K562 (cell line): ENCODE data around the gene KNDC1. TPM values are rescaled to one million over a fixed set of nuclear protein-coding genes. Genes with fewer than 3 reads are reported as not detected.

Source experiments
- CCAR2 ChIP-seq: fragments of 200-400 bp; formaldehyde crosslinking; IDR thresholded peaks from 2 replicates; pipeline ENCODE4 v1.6.1; 2017; ENCODE audit warnings: mild to moderate bottlenecking, low read depth, low read length
- ELK3 ChIP-seq: fragments of 450-650 bp; formaldehyde crosslinking; IDR thresholded peaks from 2 replicates; pipeline ENCODE4 v1.4.0; 2020; ENCODE audit warnings: mild to moderate bottlenecking
- JUNB ChIP-seq: fragments of 450-650 bp; formaldehyde crosslinking; conservative IDR thresholded peaks from 2 replicates; pipeline ENCODE4 v1.4.0; 2020; ENCODE audit warnings: mild to moderate bottlenecking
- NKRF ChIP-seq: fragments of 450-650 bp; IDR thresholded peaks from 2 replicates; pipeline ENCODE4 v1.6.1; 2016; ENCODE audit warnings: borderline replicate concordance
- SP1 ChIP-seq: sonication (generic); formaldehyde crosslinking; IDR thresholded peaks from 2 replicates; pipeline ENCODE4 v1.8.1; 2022; ENCODE audit warnings: mild to moderate bottlenecking, missing genetic modification reagents
- SPI1 ChIP-seq: IDR thresholded peaks from 2 replicates; pipeline ENCODE4 v1.6.1; 2011; ENCODE audit warnings: low read depth, low read length, control low read depth, borderline replicate concordance
- TAL1 ChIP-seq: fragments of 450-650 bp; IDR thresholded peaks from 2 replicates; pipeline ENCODE4 v1.6.1; 2016; ENCODE audit warnings: mild to moderate bottlenecking
- ZBTB26 ChIP-seq: fragments of 450-650 bp; formaldehyde crosslinking; IDR thresholded peaks from 2 replicates; pipeline ENCODE4 v1.4.0; 2022; ENCODE audit warnings: missing genetic modification characterization
- ZC3H11A ChIP-seq: IDR thresholded peaks from 2 replicates; pipeline ENCODE4 v1.6.1; 2012; ENCODE audit warnings: low read depth, low read length, improper control_type of control experiment
- ZNF277 ChIP-seq: fragments of 250-450 bp; sonication (Bioruptor Pico); IDR thresholded peaks from 2 replicates; pipeline ENCODE4 v1.8.0; 2022; ENCODE audit warnings: inconsistent platforms, mild to moderate bottlenecking, moderate library complexity, borderline replicate concordance
- ZNF431 ChIP-seq: sonication (generic); formaldehyde crosslinking; IDR thresholded peaks from 2 replicates; pipeline ENCODE4 v1.8.0; 2022; ENCODE audit warnings: mild to moderate bottlenecking, missing genetic modification reagents
- ZNF551 ChIP-seq: fragments of 250-450 bp; sonication (Bioruptor Pico); IDR thresholded peaks from 2 replicates; pipeline ENCODE4 v1.5.0; 2021; ENCODE audit warnings: mild to moderate bottlenecking, moderate library complexity
- ZNF76 ChIP-seq: fragments of 250-450 bp; sonication (Bioruptor Pico); IDR thresholded peaks from 2 replicates; pipeline ENCODE4 v1.4.0; 2020; ENCODE audit warnings: mild to moderate bottlenecking, moderate library complexity, borderline replicate concordance
- polyA plus RNA-seq, 8 experiments: library from polyadenylated mRNA; depleted of rRNA in 4 of 8; stranded (reverse) in 5 of 8; unstranded in 3 of 8; fragments of >200 nt; fragmentation: Nextera tagmentation in 2 of 8; fragmentation: Illumina TruSeq in 1 of 8; extraction: Ambion mirVana in 2 of 8; extraction: Trizol in 1 of 8; gene quantifications; 2 replicates each; pipeline versions ENCODE4 v1.2.1 to v1.2.3, GENCODE V29; 2011 to 2014; ENCODE audit warnings: inconsistent platforms in 1 of 8, missing spikeins in 1 of 8
- total RNA-seq, 7 experiments: library from RNA; depleted of rRNA in 6 of 7; stranded (reverse); fragments of >200 nt in 6 of 7; fragmentation: Illumina TruSeq in 2 of 7; extraction: Trizol in 2 of 7; gene quantifications; 2 replicates each; pipeline versions ENCODE4 v1.2.1 to v1.2.3, GENCODE V29; 2011 to 2021; ENCODE audit warnings: low replicate concordance in 1 of 7
- TF ChIP-seq, protein P1 (sequence below): fragments of 200-800 bp; sonication (Bioruptor generic); IDR thresholded peaks from 2 replicates; pipeline ENCODE4 v1.6.1; 2017; ENCODE audit warnings: missing genetic modification characterization, missing compliant biosample characterization
- TF ChIP-seq, protein P2 (sequence below): sonication (generic); formaldehyde crosslinking; IDR thresholded peaks from 2 replicates; pipeline ENCODE4 v1.8.0; 2022; ENCODE audit warnings: mild to moderate bottlenecking, missing genetic modification reagents, borderline replicate concordance
- TF ChIP-seq, protein P3 (sequence below): sonication (generic); formaldehyde crosslinking; IDR thresholded peaks from 2 replicates; pipeline ENCODE4 v1.8.0; 2022; ENCODE audit warnings: mild to moderate bottlenecking, missing genetic modification reagents

The KNDC1 gene
- total and polyA plus RNA-seq, 9 of the 15 experiments (the other 6 are each of a cell fraction or from before 2014, with no cell fraction given) = 0.07 to 0.26 (median 0.11) TPM; not detected in 6

GRCh38 chr10:133143200-133143533 lies 16.9 kb upstream of the KNDC1 start (continued):
- TF ChIP-seq, protein P1, sequence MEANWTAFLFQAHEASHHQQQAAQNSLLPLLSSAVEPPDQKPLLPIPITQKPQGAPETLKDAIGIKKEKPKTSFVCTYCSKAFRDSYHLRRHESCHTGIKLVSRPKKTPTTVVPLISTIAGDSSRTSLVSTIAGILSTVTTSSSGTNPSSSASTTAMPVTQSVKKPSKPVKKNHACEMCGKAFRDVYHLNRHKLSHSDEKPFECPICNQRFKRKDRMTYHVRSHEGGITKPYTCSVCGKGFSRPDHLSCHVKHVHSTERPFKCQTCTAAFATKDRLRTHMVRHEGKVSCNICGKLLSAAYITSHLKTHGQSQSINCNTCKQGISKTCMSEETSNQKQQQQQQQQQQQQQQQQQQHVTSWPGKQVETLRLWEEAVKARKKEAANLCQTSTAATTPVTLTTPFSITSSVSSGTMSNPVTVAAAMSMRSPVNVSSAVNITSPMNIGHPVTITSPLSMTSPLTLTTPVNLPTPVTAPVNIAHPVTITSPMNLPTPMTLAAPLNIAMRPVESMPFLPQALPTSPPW (CRISPR knock-in tag) = peak; percentile 50
- TF ChIP-seq ELK3 (CRISPR knock-in tag) (no peak), NKRF (peak; percentile 88), JUNB (CRISPR knock-in tag) (no peak), ZBTB26 (CRISPR knock-in tag) (no peak), SPI1 (no peak), ZC3H11A (no peak), SP1 (CRISPR knock-in tag) (no peak), TAL1 (peak; percentile 91), ZNF551 (no peak), ZNF277 (CRISPR knock-in tag) (no peak), ZNF76 (CRISPR knock-in tag) (no peak), ZNF431 (no peak), CCAR2 (no peak)
- TF ChIP-seq, protein P2, sequence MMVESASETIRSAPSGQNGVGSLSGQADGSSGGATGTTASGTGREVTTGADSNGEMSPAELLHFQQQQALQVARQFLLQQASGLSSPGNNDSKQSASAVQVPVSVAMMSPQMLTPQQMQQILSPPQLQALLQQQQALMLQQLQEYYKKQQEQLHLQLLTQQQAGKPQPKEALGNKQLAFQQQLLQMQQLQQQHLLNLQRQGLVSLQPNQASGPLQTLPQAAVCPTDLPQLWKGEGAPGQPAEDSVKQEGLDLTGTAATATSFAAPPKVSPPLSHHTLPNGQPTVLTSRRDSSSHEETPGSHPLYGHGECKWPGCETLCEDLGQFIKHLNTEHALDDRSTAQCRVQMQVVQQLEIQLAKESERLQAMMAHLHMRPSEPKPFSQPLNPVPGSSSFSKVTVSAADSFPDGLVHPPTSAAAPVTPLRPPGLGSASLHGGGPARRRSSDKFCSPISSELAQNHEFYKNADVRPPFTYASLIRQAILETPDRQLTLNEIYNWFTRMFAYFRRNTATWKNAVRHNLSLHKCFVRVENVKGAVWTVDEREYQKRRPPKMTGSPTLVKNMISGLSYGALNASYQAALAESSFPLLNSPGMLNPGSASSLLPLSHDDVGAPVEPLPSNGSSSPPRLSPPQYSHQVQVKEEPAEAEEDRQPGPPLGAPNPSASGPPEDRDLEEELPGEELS (CRISPR knock-in tag) = no peak
- TF ChIP-seq, protein P3, sequence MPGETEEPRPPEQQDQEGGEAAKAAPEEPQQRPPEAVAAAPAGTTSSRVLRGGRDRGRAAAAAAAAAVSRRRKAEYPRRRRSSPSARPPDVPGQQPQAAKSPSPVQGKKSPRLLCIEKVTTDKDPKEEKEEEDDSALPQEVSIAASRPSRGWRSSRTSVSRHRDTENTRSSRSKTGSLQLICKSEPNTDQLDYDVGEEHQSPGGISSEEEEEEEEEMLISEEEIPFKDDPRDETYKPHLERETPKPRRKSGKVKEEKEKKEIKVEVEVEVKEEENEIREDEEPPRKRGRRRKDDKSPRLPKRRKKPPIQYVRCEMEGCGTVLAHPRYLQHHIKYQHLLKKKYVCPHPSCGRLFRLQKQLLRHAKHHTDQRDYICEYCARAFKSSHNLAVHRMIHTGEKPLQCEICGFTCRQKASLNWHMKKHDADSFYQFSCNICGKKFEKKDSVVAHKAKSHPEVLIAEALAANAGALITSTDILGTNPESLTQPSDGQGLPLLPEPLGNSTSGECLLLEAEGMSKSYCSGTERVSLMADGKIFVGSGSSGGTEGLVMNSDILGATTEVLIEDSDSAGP (CRISPR knock-in tag) = no peak
